ENCODE measurements around the gene LRP1B.

The LRP1B gene

DNA sequence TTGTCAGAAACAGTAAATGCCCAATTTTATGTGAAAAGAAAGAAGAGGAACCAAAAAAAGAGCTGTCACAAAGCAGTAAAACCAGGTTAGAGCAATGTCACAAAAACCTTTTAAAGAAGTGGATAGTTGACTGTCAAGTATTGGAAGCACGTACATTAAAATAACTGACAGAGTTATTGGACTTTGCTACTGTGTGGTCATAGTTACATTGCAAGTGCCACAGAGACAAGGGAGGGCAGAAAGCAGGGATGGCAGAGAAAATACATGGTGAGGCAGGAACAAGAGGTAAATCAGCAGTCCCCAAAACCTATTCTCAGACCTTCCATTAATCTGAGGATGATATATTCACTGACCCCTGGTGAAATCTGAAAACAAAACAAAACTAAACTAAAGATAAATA lies 116.3 kb downstream of the LRP1B start:
- no peak overlapping the region for H3K4me3 ChIP-seq
- no peak overlapping the region for H3K27ac ChIP-seq
- DNase-seq (ENCODE audit: low spot score) = no peak
- TF ChIP-seq, protein P1, sequence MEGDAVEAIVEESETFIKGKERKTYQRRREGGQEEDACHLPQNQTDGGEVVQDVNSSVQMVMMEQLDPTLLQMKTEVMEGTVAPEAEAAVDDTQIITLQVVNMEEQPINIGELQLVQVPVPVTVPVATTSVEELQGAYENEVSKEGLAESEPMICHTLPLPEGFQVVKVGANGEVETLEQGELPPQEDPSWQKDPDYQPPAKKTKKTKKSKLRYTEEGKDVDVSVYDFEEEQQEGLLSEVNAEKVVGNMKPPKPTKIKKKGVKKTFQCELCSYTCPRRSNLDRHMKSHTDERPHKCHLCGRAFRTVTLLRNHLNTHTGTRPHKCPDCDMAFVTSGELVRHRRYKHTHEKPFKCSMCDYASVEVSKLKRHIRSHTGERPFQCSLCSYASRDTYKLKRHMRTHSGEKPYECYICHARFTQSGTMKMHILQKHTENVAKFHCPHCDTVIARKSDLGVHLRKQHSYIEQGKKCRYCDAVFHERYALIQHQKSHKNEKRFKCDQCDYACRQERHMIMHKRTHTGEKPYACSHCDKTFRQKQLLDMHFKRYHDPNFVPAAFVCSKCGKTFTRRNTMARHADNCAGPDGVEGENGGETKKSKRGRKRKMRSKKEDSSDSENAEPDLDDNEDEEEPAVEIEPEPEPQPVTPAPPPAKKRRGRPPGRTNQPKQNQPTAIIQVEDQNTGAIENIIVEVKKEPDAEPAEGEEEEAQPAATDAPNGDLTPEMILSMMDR (IDR thresholded peaks at IDR 0.05) = no peak

GRCh38 chr2:142012797-142013196 lies 118.0 kb downstream of the LRP1B start:
- H3K27ac ChIP-seq = no peak overlapping the region
- no peak overlapping the region for H3K4me3 ChIP-seq
- TF ChIP-seq, protein P1 (IDR thresholded peaks at IDR 0.05) = no peak
- no peak for DNase-seq (ENCODE audit: low spot score)

DNA sequence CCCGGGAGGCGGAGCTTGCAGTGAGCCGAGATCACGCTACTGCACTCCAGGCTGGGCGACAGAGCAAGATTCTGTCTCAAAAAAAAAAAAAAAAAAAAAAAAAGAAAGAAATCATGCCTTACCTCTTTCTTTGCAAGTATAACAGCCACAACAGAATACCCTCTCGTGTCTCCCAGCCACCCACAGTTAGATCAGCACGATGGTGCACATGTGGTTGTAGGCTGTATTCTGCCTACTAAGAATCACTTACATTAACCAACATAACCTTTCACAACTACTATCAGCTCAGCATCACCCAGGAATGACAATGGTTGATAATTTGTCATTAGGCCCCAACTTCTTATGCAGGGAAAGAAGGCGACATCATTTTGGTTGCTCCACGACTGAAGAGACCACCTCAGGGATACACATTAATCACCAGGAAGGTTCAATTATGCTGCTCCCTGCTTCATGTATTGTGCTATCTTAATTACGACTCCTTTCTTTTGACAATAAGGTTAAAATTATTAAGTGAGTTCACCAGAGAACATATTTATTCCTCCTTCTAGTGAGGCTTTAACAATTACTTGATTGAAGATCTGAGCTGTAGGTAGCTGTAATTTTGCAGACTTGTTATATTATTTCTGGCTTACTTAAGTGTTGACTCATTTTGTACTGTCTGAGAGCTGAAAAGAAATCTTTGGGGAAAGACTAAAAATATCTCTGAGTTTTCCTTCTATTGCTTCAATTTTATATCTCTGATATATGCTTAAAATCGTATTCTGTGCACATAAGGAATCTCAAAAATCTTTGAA lies 120.1 kb downstream of the LRP1B start:
- DNase-seq (ENCODE audit: low spot score) = no peak
- TF ChIP-seq, protein P1 (IDR thresholded peaks at IDR 0.05) = no peak
- no peak overlapping the region for H3K27ac ChIP-seq
- H3K4me3 ChIP-seq = no peak overlapping the region

- Histone ChIP-seq H3K4me3 (no peak overlapping the region), H3K27ac (no peak overlapping the region)
- TF ChIP-seq, protein P1 (IDR thresholded peaks at IDR 0.05) = no peak
- no peak for DNase-seq (ENCODE audit: low spot score)
These were observed 122.6 kb downstream of the LRP1B start for GRCh38 chr2:142008135-142008744.

GRCh38 chr2:141994066-141994465 lies 136.8 kb downstream of the LRP1B start:
- no peak overlapping the region for H3K4me3 ChIP-seq
- no peak for DNase-seq (ENCODE audit: low spot score)
- H3K27ac ChIP-seq = no peak overlapping the region
- TF ChIP-seq, protein P1 (IDR thresholded peaks at IDR 0.05) = no peak

DNA sequence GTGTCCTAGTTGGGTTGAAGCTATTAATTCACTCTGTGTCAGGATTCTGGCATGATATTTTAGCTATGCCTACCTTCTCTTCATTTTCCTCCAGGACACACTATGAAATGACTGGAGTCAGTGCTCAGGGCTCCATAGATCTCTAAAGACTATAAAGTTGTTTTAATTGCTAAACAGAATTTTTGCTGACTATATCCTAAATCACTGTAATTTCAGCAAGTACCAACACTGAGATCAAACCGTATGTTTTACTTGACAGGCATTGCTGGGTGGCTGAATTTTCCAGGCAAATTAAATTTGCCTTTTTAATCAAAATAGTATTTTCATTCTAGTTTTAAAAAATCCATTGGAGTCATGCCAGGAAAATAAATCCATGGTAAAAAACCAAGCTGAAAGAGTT lies 138.1 kb downstream of the LRP1B start:
- TF ChIP-seq, protein P1 (IDR thresholded peaks at IDR 0.05) = no peak
- no peak overlapping the region for H3K4me3 ChIP-seq
- no peak overlapping the region for H3K27ac ChIP-seq
- no peak for DNase-seq (ENCODE audit: low spot score)

- no peak overlapping the region for H3K4me3 ChIP-seq
- TF ChIP-seq, protein P1 (IDR thresholded peaks at IDR 0.05) = no peak
- no peak for DNase-seq (ENCODE audit: low spot score)
- no peak overlapping the region for H3K27ac ChIP-seq
These were observed 162.4 kb downstream of the LRP1B start for GRCh38 chr2:141968433-141968832.

Measured in coronary artery (tissue), 2 donors.